Heart left ventricle (tissue), 13 donors: Measurements from ENCODE around the gene OTUD7B.

Experiments used
- CTCF ChIP-seq, 12 donors: fragments of 200-600 bp; sonication (generic) in 4 of 12; IDR thresholded peaks; one replicate each; pipeline versions ENCODE4 v1.5.0 to v1.8.0; 2018 to 2022; ENCODE audit warnings: antibody characterized with exemption in 12 of 12, mild to moderate bottlenecking in 5 of 12
- POLR2A ChIP-seq, 2 donors: fragments of 450-650 bp; IDR thresholded peaks; one replicate each; pipeline ENCODE4 v1.6.1; 2017; ENCODE audit warnings: antibody characterized with exemption in 2 of 2, mild to moderate bottlenecking in 2 of 2, moderate library complexity in 2 of 2
- donor health status: ischemic (EF 13 %, LVEDD 7.1; RV severe dilation, severe dysfunction).
- donor health status: DM: no; HTN: yes; CAD: no.
- donor health status: DM: no; HTN: no; CAD: no.
- donor health status: ischemic (EF 25% LVEDD 6.9; RV normal size, moderate dysfunction).
- donor health status: ischemic (EF 25% LVEDD 5.7; RV mildly dilated, moderate dysfunction).
- donor health status: ischemic (EF 35%, LVEDD 5.7; RV mildly dilated, moderate dysfunction).
- donor health status: nonischemic (EF 11% LVEDD 7.7; RV severe dilation, severe dysfunction).
- donor health status: DM: yes; HTN: yes; CAD: no.
- donor health status: PGD.
- donor health status: ischemic (EF 29% LVEDD 5.4; RV normal size, mild dysfunction).
- donor health status: nonischemic (EF 23%, LVEDD 6.1; RV moderate dilation, normal function).

DNA sequence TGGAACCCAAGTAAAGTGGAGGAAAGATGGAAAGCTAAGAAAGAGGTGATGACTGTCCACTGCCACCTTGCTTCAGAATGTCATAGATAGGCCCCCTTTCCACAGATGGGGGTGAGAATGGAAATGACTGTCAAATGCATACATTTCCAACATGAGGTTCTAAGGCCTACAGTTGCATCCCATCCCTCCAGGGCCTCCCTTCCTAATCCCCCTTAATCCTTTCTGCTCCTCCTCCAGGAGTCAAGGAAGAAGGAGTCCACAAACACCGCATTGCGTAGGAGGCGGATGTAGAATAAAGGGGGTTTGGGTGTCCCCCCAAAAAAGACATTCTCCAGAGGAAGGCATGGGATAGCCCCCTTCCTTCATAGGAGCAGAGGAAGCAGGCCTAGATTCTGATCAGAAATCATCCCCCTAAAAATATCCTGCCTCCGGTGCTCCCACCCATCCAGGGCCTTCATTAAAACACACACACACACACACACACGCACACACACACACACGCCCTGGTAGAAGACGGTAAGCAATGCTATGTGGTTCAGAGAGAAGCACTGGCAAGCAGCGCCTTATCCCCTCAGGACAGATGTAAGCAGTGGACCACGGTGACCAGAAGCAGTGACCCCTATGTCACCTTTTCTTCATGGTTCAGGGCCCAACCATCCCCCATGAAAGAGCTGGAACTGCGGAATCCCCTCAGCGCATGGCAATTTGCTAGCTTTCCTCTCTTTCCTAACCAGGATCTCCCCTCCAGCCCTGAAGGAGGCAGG lies 94.9 kb downstream of the OTUD7B start:
- TF ChIP-seq CTCF (IDR thresholded peaks at IDR 0.05) (no peak), POLR2A (IDR thresholded peaks at IDR 0.05) (no peak)
